Astrocyte (in vitro differentiated cells and primary cell): ENCODE measurements around the gene FRMD3.
"Not testable (repeated sequence)": the region's sequence is repeated elsewhere in the genome, so short reads cannot be mapped to it uniquely, and the experiment has no call there.

Experiments used
- CTCF ChIP-seq: IDR thresholded peaks from 2 replicates; pipeline ENCODE4 v1.5.1; 2011; ENCODE audit warnings: low read depth, mild to moderate bottlenecking, inconsistent platforms, low read length, moderate library complexity; ENCODE audit not compliant: insufficient read depth
- EZH2 ChIP-seq: IDR thresholded peaks from 2 replicates; pipeline ENCODE4 v1.6.1; 2012; ENCODE audit warnings: mild to moderate bottlenecking, low read length, inconsistent platforms; ENCODE audit not compliant: insufficient read depth

- TF ChIP-seq CTCF, EZH2: not testable (repeated sequence)
These were observed 179.7 kb downstream of the FRMD3 start for GRCh38 chr9:83358493-83358892.
